Daoy (cell line): ENCODE data around the gene SLC16A9. TPM values are rescaled to one million over a fixed set of nuclear protein-coding genes. Genes with fewer than 3 reads are reported as not detected.
"Not testable (repeated sequence)": the region's sequence is repeated elsewhere in the genome, so short reads cannot be mapped to it uniquely, and the experiment has no call there.

Source experiments
- DNase-seq: peaks from one replicate; pipeline ENCODE4 v3.0.0-alpha.2; 2015; ENCODE audit warnings: low read depth
- total RNA-seq: library from RNA; depleted of rRNA; stranded (reverse); fragments of >200 nt; shearing (Covaris generic); gene quantifications from 2 replicates; pipeline ENCODE4 v1.2.3, GENCODE V29; 2014

SLC16A9 gene
- total RNA-seq, 1 experiment from 2014 or later, result 13.7 TPM

DNA sequence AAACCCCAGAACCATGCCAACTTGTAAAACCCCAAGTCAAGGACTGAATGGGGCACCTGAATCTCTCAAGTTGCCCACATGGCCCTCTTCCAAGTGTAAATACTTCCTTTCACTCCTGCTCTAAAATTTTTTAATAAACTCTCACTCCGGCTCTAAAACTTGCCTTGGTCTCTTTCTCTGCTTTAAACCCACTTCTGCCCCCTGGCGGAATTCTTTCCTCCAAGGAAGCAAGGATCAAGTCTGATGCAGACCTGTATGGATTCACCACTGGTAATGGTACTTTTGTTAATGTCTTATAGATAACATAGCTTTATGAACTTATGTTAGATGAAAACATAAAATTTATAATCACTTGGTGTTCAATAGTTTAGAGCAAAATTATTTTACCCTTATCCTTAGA, 33.8 kb downstream of the SLC16A9 start:
- peak; percentile 15 for DNase-seq

DNA sequence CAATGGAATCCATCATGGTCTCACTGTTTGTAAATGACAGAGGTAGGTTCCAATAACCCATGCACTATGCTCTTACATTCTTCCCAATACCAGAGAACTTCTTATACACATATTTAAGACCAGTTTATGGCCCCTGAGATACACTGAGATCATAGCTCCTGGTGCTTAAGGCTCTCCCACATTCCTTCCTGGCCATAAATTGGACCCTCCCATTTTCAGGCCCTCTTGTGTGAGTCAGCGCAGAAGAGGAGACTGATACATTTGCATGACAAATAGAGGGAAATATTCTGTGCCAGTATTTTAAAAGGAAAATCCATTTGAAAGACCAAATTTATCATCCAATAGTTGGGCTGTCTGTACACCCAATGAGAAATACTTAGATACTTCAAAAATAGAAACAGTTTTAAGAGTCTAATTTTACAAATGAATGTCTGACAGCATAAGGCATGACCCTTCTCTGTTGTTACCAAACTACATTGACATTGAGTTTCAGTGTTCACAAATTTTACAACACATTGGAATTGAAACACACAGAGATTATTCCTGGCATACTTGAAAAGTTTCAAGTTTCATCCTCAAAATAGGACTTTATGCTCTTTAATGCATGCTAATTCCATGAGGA, 35.3 kb downstream of the SLC16A9 start:
- DNase-seq, result peak; percentile 68

DNA sequence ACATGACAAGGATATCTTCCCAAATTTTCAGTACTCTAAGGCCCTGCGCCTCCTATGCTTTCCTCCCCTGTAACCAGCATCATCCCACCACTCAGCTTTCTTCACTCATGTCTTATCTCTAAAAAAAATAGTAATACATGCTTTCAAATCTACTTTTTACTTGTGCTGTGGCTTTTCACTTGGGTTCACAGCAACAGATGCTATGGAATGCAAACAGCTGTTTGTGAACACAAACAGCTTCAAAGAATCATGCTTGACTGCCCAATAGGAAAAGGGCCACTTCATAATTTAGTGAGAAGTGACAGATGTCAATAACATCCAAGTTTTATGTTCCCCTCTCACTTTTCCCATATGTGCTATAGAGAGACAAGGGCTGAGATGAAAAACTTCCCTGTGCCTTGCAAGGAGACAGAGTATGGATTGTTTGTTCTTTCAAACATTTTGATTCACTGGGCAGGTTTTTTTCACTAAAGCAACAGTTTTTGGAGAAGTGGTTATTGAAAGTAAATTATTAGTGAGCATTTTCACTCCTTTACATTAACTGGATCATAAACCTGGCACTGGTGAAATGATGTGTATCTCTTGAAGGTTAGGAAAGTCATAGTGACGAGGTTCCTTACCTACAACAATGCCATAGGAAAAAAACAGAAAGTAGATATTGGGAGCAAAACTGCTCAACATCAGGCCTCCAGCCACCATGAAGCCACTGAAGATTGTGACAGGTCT, 37.3 kb downstream of the SLC16A9 start:
- DNase-seq, result no peak

DNA sequence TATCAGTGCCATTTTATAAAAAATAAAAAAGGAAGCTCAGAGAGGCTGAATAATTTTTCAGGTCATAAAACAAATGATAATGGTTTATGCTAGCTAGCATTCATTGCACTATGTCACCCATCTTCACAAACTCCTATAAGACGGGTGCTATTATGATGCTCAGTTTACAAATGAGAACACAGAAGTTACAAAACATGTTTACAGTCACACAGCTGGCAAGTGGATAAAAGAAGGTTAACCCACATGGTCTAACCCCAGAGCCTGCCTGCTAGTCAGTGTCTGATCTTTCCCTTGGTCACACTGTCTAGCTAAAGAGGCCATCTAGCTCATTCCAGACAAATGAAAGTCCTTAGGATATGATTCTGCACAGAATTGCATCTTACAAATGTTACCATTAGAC, 39.4 kb downstream of the SLC16A9 start:
- no peak for DNase-seq

DNA sequence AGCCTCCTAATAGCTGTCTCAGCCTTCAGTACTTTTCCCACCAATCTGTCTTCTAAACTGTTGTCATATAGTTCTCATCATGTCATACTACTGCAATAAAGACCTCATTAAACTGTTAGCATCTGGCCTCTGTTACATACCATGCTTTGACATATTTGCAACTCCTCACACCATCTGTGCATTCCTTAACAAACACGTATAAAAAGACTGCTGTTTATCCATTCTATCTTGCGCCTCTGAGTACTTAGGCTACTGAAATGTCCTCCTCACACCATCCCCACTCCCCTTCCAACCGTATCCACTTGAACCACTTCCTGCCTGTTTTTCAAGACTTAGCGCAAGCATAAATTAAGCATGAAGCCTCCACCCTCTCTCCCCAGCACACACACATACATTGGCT, 41.6 kb downstream of the SLC16A9 start:
- DNase-seq, result no peak

DNA sequence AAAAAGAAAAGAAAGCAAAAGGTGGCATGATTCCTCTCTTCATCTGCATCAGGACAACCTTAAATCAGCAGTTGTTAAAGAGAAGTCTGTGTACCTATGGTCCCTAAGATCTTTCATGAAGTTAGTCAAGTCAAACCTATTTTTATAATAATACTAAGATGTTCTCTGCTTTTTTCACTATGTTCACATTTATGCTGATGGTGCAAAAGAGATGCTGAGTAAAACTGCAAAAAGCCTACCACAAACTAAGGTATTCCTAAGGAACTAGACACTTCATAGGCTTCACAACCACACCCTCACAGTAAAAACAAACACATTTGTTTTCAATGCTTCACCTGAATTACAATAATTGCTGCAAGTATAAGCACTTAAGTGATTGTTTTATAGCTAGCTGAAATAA, 43.3 kb downstream of the SLC16A9 start:
- DNase-seq, result no peak

DNA sequence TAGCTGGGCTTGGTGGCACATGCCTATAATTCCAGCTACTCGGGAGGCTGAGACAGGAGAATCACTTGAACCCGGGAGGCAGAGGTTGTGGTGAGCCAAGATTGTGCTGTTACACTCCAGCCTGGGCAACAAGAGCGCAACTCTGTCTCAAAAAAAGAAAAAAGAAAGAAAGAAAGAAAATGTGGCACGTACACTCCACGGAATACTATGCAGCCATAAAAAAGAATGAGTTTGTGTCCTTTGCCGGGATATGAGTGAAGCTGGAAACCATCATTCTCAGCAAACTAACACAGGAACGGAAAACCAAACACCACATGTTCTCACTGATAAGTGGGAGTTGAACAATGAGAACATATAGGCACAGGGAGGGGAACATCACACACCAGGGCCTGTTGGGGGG, 46.4 kb downstream of the SLC16A9 start:
- not testable (repeated sequence) for DNase-seq

DNA sequence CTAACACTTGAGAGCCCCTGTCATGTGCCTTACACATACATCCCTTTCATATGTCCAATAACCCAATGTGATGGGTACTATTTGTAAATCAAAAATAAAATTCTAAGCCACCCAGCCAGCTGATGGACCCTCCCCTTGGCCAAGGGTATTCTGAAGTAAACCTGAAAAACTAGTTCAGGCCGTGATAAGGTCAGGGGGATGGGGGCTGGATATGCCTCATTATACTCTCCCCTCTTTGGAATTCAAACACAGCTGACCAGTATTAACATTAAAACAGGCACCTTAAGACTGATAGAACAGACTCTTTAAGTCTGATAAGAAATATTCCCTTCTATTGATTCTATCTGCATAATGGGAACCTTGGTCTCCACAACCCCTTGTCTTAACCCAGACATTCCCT, 51.9 kb downstream of the SLC16A9 start:
- no peak for DNase-seq

DNA sequence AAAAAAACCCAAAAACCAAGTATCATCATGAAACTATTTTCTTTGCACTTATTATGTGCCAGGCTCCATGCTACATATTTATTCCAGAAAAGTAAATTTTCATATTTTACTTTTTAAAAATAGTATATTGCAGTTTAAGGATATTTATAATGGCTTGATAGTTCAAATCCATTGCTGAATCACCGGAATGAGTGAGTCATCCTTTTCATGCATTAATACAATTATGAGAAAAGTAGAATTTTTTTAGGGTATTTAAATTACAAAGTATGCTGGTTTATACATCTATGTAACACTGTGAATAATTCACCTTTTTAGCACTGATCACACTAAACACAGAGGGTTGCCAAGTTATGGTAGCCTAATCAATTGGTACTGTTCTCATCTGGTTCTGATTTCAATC, 54.3 kb downstream of the SLC16A9 start:
- DNase-seq, result no peak

DNA sequence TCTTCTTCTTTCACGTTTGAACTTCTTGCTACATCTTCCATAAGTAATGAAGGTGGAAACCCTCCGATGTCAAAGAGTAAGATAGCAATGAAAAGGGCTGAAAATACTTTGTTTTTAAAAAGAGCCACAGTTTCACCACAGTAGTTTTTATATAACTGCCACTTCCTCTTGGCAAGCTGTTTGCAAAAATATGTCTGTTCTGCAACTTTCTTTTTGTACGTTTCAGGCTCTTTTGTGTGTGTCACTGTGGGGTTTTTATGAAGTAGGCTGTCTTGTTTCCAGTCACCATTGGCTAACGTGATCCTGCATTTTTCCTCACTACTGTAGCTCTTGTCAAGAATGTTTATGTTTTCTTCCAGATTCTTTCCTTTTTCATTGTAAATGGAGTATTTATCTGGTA, 55.6 kb downstream of the SLC16A9 start:
- DNase-seq, result no peak

DNA sequence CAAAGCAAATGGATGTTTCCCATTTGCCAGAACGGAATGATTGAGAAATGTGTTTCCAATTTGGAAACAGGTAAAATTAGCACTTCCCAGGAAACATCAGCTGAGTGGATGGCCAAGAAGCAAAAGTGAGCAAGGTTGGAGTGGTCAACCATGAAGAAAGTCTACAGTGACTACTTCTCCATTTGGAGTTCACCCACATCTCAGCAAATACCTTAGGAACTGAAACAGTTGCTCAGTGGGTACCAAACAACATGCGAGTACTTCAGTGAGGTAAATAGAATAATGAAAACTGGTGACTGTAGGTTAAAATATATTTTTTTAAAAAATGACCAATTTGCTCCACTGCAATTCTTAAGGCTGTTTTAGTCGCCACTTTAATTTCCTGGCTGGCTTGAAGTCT, 57.7 kb downstream of the SLC16A9 start:
- no peak for DNase-seq

DNA sequence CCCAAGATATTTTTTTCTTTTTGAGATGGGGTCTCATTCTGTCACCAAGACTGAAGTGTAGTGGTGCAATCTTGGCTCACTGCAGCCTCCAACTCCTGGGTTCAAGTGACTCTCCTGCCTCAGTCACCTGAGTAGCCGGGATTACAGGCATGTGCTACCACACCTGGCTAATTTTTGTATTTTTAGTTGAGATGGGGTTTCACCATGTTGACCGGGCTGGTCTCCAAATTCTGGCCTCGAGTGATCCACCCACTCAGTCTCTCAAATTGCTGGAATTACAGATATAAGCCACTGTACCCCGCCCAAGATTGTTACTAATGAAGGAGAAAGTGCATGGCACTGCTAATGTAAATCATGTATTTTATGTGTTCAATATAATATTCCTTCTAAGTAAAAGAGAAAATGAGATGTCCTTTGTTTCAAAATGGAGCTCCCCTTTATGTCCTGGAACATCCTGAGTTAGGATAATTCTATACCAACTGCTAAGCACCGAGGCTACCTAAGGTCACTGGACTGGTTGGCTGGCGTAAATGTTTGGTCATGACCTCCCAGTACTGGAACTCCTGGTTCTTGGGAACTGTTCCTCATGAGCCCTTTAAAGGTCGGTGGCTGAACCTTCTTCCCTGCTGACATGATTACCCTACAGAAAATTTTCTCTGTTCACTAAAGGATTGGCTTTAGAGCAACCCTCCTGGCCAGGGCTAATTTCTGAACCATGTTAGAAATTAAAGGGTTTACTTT, 59.9 kb downstream of the SLC16A9 start:
- DNase-seq, result no peak

DNA sequence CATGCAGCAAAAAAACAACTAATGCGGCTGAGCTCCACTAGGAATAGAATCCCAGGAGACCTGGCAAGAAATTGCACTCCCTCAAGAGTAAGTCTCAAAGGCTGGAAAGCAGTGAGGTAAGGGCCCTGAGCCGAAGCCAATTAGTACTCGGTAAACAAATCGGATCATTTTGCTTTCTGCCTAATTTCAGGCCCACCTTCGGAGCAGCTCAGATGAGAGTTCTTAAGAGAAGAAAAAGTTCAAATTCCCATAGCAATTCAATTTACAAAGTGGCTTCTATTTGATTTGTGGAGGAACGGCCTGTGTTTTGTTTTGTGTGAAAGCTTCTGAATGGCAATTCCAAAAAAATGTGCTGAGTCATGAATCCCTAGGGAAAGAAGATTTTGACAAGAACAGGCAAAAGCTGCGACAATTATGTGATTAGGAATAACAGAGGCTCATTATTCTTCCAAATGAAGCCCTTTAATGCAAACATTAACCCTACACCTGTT, 60.9 kb downstream of the SLC16A9 start:
- no peak for DNase-seq

DNA sequence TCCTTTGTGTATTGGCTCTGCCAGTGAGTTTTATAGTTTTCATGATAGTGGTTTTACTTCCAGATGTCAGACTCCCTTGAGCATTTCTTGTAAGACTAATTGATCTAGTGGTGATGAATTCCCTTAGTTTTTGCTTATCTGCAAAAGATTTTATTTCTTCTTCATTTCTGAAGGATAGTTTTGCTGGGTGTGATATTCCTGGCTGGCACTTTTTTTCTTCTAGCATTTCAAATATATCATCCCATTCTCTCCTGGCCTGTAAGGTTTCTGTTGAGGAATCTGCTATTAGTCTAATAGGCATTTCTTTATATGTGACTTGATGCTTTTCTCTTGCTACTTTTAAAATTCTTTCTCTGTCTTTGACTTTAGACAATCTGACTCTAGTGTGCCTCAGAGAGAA, 64.8 kb downstream of the SLC16A9 start:
- DNase-seq, result no peak

DNA sequence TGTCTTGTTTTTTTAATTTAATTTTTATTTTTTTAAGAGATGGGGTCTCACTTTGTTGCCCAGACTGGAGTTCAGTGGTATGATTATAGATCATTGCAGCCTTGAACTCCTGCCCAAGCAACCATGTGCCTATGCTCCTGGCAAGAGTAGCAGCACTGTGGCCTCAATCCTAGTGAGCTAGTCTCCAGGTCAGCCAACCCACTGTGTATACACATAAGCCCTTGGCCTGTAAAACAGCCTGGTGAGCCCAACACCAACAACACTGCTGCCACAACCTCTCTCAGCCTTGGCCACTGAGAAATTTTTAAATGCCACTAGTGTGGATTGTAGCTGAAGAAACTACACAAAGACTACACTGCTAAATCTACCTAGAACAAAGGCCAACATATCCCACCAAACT, 68.0 kb downstream of the SLC16A9 start:
- DNase-seq, result not testable (repeated sequence)

DNA sequence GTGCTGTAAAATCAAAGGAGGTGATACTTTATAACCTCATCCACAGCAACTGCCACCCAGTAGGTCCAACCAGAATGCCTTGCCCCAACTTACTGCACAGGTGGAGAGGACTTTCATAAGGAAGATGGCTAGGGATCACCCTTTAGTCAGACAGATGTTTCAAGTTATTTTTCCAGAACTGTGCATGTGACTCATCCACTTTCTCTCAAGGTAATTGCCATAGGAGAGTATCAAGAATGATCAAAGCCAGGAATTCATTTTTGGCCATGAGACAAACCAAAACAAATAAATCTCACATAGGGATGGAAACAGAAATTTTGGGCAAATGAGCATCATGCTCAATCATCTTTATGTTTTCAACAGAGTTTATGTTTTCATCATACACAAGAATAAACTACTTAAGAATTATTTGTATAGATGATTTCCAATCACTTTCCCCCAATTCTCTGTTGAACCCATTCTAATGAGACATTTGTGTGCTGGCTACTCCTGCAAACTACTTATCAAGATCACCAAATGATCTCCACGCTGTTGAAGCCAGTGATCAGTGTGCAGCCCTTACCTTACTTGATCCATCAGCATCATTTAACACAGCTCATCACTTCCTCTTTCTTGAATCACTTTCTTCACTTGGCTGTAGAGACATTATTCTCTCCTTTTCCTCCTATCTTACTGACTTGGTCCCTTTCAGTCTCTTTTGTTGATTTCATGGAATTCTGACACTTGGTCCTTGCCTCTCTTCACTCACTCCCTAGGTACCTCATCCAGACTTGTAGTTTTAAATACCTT, 74.0 kb downstream of the SLC16A9 start:
- no peak for DNase-seq

DNA sequence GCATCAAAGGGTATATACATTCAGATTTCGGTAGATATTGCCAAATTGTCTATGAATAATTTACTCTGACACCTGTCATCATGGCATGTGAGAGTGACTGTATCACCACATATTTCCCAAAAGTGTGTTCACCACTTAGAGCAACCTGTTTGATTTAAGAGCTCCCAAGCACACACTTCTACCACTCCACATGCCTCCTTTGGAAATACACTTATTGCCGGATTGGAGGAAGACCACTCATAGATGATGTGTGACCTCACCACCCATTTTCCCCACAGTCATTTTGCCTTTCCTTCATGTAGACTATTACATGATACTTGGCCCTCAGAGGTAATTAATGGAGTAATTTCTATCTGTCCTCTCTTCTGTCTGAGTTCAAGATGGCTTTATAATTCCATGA, 75.5 kb downstream of the SLC16A9 start:
- DNase-seq, result no peak

DNA sequence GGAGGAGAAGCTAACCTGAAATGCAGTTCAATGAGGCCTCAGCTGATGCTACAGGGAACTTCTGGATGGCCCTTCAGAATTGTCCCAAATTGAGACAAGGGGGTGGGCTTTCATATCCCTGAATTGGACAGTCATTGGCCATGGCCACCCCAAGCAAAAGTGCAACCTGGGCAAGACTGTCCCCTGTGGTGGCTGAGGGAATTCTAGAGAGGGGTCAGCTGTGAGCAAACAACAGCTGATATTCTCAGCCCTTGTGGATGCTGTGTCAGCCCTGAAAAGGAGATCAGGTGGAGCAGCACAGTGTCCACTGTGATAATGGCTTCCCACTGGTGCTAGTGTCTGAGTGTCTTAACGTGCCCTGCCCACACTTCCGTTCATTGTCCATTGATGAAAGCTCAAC, 76.6 kb downstream of the SLC16A9 start:
- no peak for DNase-seq

DNA sequence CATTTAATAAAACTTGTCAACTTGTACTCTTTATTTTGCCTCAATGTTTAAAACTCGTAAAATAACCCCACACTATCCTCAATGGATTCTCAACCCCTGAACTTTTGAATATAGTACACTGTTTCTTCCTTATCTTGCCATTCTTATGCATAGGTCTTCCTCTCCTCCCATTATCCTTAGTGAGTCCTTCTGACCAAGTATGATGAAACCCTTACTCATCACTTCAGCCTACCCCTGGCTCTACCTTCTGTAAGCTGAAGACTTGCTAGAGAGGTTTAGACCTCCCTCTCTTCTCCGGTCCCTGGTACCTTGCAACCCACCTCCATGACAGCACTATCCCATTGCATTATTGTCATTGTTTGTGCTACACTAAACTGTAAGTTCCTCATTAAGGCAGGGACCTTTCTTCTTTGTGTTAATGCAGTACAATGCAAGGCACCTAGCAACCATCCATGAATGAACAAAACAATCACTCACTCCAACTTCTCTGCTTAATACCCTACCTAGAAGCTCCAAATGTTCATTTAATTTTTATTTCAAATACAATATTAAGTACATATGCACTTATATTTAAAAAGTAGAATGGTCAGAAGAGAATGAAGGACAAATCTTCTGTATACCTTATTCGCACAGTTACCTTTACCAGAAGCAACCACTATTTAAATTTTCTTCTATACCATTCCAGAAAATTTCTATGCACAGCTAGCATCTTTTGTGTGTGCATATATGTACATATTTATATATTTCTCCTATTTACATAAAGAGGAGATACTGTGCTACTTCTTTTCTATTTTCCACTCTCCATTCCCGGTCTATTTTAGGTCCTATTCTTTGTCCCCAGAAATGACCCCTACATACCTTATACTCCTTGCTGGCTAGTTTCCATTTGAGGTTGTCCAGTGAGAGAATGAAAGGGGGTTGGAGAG, 77.5 kb downstream of the SLC16A9 start:
- DNase-seq, result no peak

DNA sequence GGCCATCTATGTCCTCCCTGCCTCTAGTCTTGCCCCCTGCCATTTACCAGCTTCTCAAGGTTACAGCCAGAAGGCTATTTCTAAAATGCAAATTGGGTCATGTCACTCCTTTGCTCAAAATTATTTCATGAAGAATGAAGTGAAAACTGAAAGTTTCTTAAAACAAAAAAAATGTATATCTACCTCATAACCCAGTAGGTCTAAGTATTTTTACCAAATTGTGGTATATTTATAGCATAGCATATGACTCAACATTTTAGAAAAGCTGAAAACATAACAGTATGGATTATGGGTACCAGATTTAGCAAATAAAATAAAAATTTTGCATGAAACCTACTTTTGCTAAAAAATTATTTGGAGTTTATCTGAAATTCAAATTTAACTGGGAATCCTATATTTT, 78.4 kb downstream of the SLC16A9 start:
- no peak for DNase-seq

DNA sequence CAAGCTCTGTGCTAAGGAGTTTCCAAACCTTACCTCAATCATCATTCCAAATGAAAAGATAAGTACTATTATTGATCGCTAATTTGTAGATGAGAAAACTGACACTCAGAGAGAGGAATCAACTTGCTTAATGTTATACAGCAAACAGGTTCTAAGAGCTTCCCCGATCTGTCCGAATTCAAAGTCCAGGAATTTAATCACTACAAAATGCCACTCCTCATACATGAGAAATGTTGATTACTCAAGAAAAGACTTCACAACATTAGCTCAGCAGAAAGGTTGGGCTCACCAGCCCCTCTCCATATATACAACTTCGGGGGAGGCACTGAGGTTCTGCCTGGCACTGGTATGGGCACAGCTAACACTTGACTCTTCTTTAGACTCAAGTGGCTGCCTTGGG, 80.7 kb downstream of the SLC16A9 start:
- DNase-seq, result no peak
